Stomach (tissue), 4 donors: Measurements from ENCODE around the gene GFI1B.

ENCODE experiments used
- EP300 ChIP-seq: sonication (generic); formaldehyde crosslinking; IDR thresholded peaks from one replicate; pipeline ENCODE4 v1.6.1; 2017; ENCODE audit warnings: antibody characterized with exemption
- POLR2A ChIP-seq, 4 donors: fragments of 450-650 bp; IDR thresholded peaks; one replicate each; pipeline ENCODE4 v1.6.1; 2016; ENCODE audit warnings: antibody characterized with exemption in 4 of 4, control low read depth in 2 of 4, mild to moderate bottlenecking in 1 of 4, moderate library complexity in 1 of 4
- POLR2AphosphoS5 ChIP-seq, 3 donors: sonication (generic); formaldehyde crosslinking; IDR thresholded peaks; one replicate each; pipeline ENCODE4 v1.6.1; 2016; ENCODE audit warnings: antibody characterized with exemption in 3 of 3
- TF ChIP-seq, protein P1 (sequence below), 7 experiments: fragments of 450-650 bp in 4 of 7; fragments of 200-600 bp in 3 of 7; sonication (generic) in 3 of 7; IDR thresholded peaks; one replicate each; pipeline ENCODE4 v1.5.1; 2016 to 2019; ENCODE audit warnings: antibody characterized with exemption in 7 of 7, control low read depth in 2 of 7, mild to moderate bottlenecking in 1 of 7

- TF ChIP-seq, protein P1, sequence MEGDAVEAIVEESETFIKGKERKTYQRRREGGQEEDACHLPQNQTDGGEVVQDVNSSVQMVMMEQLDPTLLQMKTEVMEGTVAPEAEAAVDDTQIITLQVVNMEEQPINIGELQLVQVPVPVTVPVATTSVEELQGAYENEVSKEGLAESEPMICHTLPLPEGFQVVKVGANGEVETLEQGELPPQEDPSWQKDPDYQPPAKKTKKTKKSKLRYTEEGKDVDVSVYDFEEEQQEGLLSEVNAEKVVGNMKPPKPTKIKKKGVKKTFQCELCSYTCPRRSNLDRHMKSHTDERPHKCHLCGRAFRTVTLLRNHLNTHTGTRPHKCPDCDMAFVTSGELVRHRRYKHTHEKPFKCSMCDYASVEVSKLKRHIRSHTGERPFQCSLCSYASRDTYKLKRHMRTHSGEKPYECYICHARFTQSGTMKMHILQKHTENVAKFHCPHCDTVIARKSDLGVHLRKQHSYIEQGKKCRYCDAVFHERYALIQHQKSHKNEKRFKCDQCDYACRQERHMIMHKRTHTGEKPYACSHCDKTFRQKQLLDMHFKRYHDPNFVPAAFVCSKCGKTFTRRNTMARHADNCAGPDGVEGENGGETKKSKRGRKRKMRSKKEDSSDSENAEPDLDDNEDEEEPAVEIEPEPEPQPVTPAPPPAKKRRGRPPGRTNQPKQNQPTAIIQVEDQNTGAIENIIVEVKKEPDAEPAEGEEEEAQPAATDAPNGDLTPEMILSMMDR (IDR thresholded peaks at IDR 0.05), result no peak
- TF ChIP-seq EP300 (no peak), POLR2A (IDR thresholded peaks at IDR 0.05) (no peak), POLR2AphosphoS5 (IDR thresholded peaks at IDR 0.05) (no peak)
Measured at GRCh38 chr9:133005957-133006356, 27.5 kb downstream of the GFI1B start.
